Measurements from ENCODE around the gene RAB40B. TPM values are rescaled to one million over a fixed set of nuclear protein-coding genes. Genes with fewer than 3 reads are reported as not detected.

The RAB40B gene
- total RNA-seq, 3 donors from 2014 or later, result 8.8 to 25.6 (median 12.8) TPM

DNA sequence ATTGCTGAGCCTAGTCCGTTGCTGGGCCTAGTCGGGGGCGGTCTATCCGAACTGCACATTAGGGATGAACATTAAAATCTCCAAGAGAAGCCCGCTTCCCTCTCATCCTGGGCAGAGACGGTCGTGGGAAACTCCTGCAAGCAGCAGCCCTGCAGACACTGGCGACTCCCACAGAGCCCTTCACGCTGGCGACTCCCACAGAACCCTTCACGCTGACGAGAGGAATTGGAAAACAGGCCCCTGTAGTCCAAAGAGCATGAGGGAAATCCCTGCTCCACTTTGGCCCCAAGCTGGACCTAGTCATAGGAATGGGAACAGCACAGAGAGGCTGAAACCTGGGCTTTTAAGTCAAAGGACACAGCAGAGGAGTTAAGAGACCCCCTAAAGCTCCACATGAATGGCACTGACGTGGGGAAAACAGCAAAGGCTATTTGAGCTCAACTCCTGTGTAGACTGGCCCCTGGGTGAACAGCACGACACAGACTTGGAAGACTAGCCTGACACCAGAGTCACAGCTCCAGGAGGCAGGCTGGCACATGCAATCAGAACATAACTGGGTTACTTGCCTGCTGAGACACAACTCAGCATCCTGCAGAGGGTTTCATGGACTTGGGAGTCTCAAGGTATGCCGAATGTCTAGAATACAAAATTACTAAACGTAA, 92.4 kb downstream of the RAB40B start:
- TF ChIP-seq POLR2A (IDR thresholded peaks at IDR 0.05), result no peak
- TF ChIP-seq POLR2AphosphoS5 (IDR thresholded peaks at IDR 0.05), result no peak
- TF ChIP-seq CTCF (IDR thresholded peaks at IDR 0.05), result no peak
- peaks cover 4% of the 10 kb centered on the region for H3K36me3 ChIP-seq
- intact Hi-C loops (cut with DNase I; ENCODE audit: low total_unique reads), result no loop called here
- DNase-seq (ENCODE audit: low spot score in 2 of 2), result no peak
- no peaks in the 10 kb centered on the region for H3K4me1 ChIP-seq
- no peak overlapping the region for H3K4me3 ChIP-seq
- H3K9me3 ChIP-seq, result no peaks in the 10 kb centered on the region
- no peak overlapping the region for H3K27ac ChIP-seq
- H3K27me3 ChIP-seq, result no peaks in the 10 kb centered on the region

Other genes with a start within 250 kb of the RAB40B start
- 10 to 100 TPM; 54.7 to 71.4 (median 61.9) TPM for gene CYBC1, start 247.9 kb downstream of the RAB40B start, total RNA-seq
- 10 to 100 TPM; 31.9 to 59.5 (median 44.9) TPM for gene NARF, start 240.0 kb downstream of the RAB40B start, total RNA-seq
- gene FOXK2, start 179.0 kb downstream of the RAB40B start, total RNA-seq, result 10 to 100 TPM; 25.0 to 48.6 (median 36.7) TPM
- 100 to 1,000 TPM in 1 of 3 donors, 10 to 100 TPM in 2; 74.2 to 118 (median 83.9) TPM for gene WDR45B, start 50.3 kb downstream of the RAB40B start, total RNA-seq
- gene FN3KRP, start 18.0 kb upstream of the RAB40B start, total RNA-seq, result 10 to 100 TPM; 10.4 to 22.1 (median 18.0) TPM
- gene FN3K, start 36.9 kb upstream of the RAB40B start, total RNA-seq, result 1 to 10 TPM; 4.5 to 9.4 (median 7.2) TPM
- 10 to 100 TPM; 45.4 to 65.9 (median 53.3) TPM for gene TBCD, start 53.4 kb upstream of the RAB40B start, total RNA-seq
- 1 to 10 TPM in 2 of 3 donors, not detected in 1; 5.6 to 7.8 TPM for gene ZNF750, start 141.3 kb upstream of the RAB40B start, total RNA-seq

Measured in breast epithelium (tissue), 4 donors.